Liver (tissue), 3 donors: ENCODE data around the gene CSMD2.

ENCODE experiments used
- EGR1 ChIP-seq, 2 donors: IDR thresholded peaks; 2 replicates each; pipeline ENCODE4 v1.6.1; 2016 to 2018; ENCODE audit warnings: antibody characterized with exemption in 2 of 2, low read depth in 2 of 2
- FOXA1 ChIP-seq: IDR thresholded peaks from 2 replicates; pipeline ENCODE4 v1.6.1; 2016; ENCODE audit warnings: antibody characterized with exemption
- GABPA ChIP-seq, 2 donors: IDR thresholded peaks in 1 of 2; conservative IDR thresholded peaks in 1 of 2; 2 replicates each; pipeline ENCODE4 v1.6.1; 2016; ENCODE audit warnings: antibody characterized with exemption in 2 of 2, mild to moderate bottlenecking in 1 of 2, moderate library complexity in 1 of 2
- JUND ChIP-seq, 2 donors: IDR thresholded peaks; 2 replicates each; pipeline ENCODE4 v1.6.1; 2016; ENCODE audit warnings: antibody characterized with exemption in 2 of 2
- SP1 ChIP-seq: IDR thresholded peaks from 2 replicates; pipeline ENCODE4 v1.6.1; 2018; ENCODE audit warnings: antibody characterized with exemption, mild to moderate bottlenecking
- TAF1 ChIP-seq: conservative IDR thresholded peaks from 2 replicates; pipeline ENCODE4 v1.6.1; 2016; ENCODE audit warnings: antibody characterized with exemption, mild to moderate bottlenecking
- YY1 ChIP-seq: IDR thresholded peaks from 2 replicates; pipeline ENCODE4 v1.6.1; 2016; ENCODE audit warnings: antibody characterized with exemption, mild to moderate bottlenecking
- TF ChIP-seq, protein P1 (sequence below): fragments of 150-350 bp; IDR thresholded peaks from 2 replicates; pipeline ENCODE4 v1.5.1; 2017; ENCODE audit warnings: improper control_type of control experiment, low read depth, low read length; ENCODE audit not compliant: missing input control
- TF ChIP-seq, protein P2 (sequence below): IDR thresholded peaks from 2 replicates; pipeline ENCODE4 v1.6.1; 2016; ENCODE audit warnings: antibody characterized with exemption
- TF ChIP-seq, protein P3 (sequence below): IDR thresholded peaks from 2 replicates; pipeline ENCODE4 v1.6.1; 2016; ENCODE audit warnings: antibody characterized with exemption, mild to moderate bottlenecking
- donor health status: healthy.
- donor health status: healthy.

- no peak for TF ChIP-seq GABPA (IDR thresholded peaks at IDR 0.05 in 1 of 2, conservative IDR thresholded peaks at IDR 0.05 in 1 of 2)
- TF ChIP-seq, protein P1, sequence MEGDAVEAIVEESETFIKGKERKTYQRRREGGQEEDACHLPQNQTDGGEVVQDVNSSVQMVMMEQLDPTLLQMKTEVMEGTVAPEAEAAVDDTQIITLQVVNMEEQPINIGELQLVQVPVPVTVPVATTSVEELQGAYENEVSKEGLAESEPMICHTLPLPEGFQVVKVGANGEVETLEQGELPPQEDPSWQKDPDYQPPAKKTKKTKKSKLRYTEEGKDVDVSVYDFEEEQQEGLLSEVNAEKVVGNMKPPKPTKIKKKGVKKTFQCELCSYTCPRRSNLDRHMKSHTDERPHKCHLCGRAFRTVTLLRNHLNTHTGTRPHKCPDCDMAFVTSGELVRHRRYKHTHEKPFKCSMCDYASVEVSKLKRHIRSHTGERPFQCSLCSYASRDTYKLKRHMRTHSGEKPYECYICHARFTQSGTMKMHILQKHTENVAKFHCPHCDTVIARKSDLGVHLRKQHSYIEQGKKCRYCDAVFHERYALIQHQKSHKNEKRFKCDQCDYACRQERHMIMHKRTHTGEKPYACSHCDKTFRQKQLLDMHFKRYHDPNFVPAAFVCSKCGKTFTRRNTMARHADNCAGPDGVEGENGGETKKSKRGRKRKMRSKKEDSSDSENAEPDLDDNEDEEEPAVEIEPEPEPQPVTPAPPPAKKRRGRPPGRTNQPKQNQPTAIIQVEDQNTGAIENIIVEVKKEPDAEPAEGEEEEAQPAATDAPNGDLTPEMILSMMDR: no peak
- no peak for TF ChIP-seq EGR1 (IDR thresholded peaks at IDR 0.05; ENCODE audit: low read depth in 2 of 2)
- TF ChIP-seq FOXA1: no peak
- TF ChIP-seq, protein P2, sequence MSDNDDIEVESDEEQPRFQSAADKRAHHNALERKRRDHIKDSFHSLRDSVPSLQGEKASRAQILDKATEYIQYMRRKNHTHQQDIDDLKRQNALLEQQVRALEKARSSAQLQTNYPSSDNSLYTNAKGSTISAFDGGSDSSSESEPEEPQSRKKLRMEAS: no peak
- TF ChIP-seq, protein P3, sequence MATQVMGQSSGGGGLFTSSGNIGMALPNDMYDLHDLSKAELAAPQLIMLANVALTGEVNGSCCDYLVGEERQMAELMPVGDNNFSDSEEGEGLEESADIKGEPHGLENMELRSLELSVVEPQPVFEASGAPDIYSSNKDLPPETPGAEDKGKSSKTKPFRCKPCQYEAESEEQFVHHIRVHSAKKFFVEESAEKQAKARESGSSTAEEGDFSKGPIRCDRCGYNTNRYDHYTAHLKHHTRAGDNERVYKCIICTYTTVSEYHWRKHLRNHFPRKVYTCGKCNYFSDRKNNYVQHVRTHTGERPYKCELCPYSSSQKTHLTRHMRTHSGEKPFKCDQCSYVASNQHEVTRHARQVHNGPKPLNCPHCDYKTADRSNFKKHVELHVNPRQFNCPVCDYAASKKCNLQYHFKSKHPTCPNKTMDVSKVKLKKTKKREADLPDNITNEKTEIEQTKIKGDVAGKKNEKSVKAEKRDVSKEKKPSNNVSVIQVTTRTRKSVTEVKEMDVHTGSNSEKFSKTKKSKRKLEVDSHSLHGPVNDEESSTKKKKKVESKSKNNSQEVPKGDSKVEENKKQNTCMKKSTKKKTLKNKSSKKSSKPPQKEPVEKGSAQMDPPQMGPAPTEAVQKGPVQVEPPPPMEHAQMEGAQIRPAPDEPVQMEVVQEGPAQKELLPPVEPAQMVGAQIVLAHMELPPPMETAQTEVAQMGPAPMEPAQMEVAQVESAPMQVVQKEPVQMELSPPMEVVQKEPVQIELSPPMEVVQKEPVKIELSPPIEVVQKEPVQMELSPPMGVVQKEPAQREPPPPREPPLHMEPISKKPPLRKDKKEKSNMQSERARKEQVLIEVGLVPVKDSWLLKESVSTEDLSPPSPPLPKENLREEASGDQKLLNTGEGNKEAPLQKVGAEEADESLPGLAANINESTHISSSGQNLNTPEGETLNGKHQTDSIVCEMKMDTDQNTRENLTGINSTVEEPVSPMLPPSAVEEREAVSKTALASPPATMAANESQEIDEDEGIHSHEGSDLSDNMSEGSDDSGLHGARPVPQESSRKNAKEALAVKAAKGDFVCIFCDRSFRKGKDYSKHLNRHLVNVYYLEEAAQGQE: no peak
- TF ChIP-seq TAF1: no peak
- TF ChIP-seq YY1: no peak
- TF ChIP-seq JUND (IDR thresholded peaks at IDR 0.05): no peak
- TF ChIP-seq SP1: no peak
Observed at GRCh38 chr1:33500547-33500946, 664.5 kb downstream of the CSMD2 start.
